Hematopoietic multipotent progenitor cell treated with erythropoietin and hydrocortisone succinate and interleukin-3 and kit ligand, for 8 days (in vitro differentiated cells): Measurements from ENCODE around the gene DGKZ.
A peak's percentile ranks its signal among the peaks of the same experiment; 100 is the strongest.

Experiments
- DNase-seq: peaks from one replicate; pipeline ENCODE4 v3.0.0-alpha.2; 2015

Gene DGKZ

GRCh38 chr11:46348566-46349401 is 1.5 kb downstream of the DGKZ start:
- no peak for DNase-seq

GRCh38 chr11:46350695-46351094 is 3.4 kb downstream of the DGKZ start:
- no peak for DNase-seq

GRCh38 chr11:46351148-46351547 is 3.9 kb downstream of the DGKZ start:
- DNase-seq = no peak

- DNase-seq = no peak
Observed at GRCh38 chr11:46351606-46352005, 4.3 kb downstream of the DGKZ start.

DNA sequence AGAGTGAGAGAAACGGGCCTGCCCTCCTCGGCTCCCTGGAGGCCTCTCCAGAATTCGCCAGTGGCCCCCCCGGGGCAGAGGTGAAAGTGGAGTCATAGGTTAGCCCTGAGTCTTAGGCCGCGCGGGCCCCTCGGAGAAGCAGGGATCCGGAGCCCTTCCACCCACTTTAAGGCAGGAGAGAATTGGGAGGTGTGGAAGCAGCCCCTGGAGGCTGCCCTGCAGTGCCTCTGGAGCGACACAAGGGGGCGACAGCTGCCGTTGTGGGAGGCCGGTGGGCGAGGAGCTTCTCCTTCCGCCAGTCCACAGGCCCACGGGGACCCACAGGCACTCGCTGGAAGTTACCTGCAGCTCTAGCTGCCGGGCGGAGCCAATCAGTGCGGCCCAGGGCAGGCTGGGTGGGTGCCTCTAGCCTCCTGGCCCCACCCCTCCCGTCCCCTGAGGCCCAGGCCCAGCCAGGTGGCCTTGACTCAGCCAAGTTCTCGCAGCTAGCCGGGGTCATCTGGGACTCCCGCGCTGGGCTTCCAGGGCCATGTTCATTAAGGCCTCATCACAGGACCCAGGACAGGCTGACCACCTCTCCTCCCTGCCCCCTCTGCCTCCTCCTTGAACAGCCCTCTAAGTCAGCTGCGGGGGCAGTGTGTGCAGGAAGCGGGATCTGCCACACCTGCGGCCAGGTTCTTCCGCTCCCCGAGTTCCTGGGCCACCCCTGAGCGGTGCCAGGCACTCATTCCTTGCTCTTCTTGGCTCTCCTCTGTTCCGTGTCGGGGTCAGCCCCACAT is 5.0 kb downstream of the DGKZ start:
- DNase-seq = peak; percentile 53

DNA sequence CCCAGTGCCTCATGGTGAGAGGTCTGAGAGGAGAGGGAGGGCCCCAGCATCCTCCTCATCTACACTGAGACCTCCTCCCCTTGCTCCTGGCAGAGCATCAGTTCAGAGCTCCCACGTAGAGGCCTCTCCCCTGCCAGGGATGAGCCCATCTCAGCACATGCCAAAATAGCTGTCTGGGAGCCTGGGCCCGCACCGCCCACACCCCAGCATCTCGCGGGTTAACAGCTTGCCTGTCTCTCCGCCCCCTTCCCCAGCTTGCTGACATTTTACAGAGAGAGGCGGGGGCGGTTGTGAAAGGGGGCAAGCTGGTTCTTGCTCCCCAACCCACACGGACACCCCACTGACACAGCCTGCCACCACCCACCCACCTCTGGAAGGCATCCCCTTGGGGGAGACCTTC is 6.4 kb downstream of the DGKZ start:
- DNase-seq = no peak

GRCh38 chr11:46356924-46357482 is 9.7 kb downstream of the DGKZ start:
- no peak for DNase-seq

GRCh38 chr11:46357483-46357936 is 10.2 kb downstream of the DGKZ start:
- no peak for DNase-seq

GRCh38 chr11:46359953-46360352 is 12.7 kb downstream of the DGKZ start:
- DNase-seq = no peak

DNA sequence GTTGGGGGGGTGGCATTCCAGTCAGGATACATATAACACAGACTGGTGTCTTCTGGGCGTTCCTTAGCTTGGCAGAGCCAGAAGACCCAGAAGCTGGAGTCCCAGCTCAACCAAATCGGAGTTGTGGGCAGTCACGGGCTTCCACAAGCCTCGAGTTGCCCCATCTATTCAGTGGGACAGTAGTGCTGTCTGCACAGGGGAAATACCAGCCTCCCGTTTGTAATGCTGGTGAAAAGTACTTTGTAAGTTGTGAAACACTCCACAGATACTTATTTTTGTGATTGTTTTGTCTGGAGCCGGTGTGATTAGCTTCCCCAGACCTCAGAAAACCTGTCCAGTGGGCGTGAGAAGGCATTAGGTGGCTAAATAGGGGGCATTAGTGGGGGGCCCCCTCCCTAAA is 13.6 kb downstream of the DGKZ start:
- DNase-seq = peak; percentile 30

GRCh38 chr11:46361283-46362155 is 14.3 kb downstream of the DGKZ start:
- DNase-seq = peak; percentile 72

- DNase-seq = no peak
Observed at GRCh38 chr11:46362156-46363030, 15.1 kb downstream of the DGKZ start.

GRCh38 chr11:46363031-46363407 is 15.8 kb downstream of the DGKZ start:
- no peak for DNase-seq

DNA sequence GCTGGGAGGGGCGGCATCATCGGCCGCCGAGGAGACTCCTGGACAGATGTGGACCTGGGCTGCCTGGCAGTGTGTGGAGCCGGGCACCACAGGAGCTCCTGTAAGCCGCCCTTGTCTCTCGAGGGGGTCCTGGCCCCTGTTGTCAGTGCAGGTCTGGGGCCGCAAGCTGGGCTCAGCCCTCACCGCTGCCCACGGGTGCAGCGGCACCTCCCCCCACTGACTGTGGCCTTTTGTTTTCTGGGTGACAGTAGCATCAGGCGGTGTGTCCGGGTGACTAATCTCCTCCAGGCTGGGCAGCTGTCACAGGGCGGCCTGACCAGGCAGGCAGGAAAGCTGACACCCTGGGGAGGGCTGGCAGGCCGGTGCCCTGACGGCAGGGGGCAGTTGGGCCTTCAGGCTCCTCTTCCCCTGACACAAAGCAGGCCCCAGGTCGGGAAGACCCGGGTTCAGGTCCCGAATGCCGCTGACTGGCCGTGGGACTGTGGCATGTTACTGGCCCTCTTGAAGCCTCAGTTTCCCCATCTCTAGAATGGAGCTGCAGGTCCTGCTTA is 16.3 kb downstream of the DGKZ start:
- DNase-seq = no peak

DNA sequence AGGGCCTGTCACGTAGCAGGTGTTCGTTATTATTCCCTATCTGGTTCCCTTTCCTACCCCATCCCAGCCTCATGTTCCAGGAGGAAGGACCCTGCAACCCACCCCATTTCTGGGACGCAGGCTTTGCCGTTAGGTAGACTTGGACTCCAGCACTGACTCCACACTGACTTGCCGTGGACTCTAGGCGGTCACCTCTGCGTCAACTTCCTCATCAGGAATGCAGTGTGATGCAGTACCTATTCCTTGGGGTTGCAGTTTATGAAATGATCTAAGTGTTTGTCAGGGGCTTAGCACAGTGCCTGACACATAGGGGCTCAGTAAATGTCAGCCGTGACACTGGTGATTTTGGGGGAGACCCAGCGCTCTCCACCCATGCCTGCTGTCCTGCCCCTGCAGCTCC is 16.8 kb downstream of the DGKZ start:
- no peak for DNase-seq

DNA sequence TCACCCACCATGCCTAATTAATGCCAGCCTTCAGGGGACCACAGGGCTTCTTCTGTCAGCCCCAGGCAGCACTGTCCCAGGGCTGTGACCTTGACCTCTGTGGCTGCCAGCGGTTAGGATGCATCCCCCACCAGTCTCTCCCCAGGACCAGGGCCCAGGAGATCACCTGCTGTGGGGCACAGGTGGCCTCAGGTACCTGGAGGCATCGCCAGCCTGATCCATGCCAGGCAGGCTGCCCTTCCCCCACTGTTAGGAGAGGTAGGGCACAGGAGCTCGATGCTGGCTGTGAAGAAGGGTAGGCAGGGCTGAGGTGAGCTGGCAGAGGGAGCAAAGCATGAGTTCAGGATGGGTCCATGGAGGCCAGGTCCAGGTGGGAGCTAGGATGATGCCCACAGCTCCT is 17.5 kb downstream of the DGKZ start:
- no peak for DNase-seq

GRCh38 chr11:46366260-46366659 is 19.0 kb downstream of the DGKZ start:
- no peak for DNase-seq

DNA sequence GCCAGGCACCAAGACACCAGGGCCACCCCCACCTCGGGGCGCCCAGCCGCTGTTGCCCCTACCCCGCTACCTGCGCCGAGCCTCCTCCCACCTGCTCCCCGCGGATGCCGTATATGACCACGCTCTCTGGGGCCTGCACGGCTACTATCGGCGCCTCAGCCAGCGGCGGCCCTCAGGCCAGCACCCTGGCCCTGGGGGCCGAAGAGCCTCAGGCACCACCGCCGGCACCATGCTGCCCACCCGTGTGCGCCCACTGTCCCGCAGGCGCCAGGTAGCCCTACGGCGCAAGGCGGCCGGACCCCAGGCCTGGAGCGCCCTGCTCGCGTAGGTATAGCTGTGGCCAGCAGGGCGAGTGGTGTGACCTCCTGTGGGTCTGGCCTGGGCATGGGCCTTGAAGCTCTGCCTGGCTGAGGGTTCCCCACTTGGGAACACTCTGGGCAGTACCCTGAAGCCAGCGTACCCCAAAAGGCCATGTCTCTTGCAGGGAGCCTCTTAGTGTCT is 19.4 kb downstream of the DGKZ start:
- DNase-seq = no peak

GRCh38 chr11:46367244-46367915 is 20.1 kb downstream of the DGKZ start:
- peak; percentile 62 for DNase-seq

DNA sequence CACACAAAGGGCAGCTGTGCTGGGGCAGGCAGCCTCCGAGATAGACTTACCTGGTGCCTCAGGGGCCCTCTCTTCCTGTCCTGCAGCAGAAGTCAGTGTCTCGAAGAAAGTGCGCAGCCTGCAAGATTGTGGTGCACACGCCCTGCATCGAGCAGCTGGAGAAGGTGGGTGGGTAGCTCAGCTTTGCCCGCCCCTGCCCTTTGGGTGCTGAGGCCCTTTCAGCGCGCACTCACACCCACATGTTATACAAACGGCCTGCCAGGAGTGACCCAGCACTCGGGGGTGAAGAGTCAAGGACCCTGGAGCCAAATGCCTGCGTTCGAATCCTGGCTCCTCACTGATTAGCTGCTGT is 20.6 kb downstream of the DGKZ start:
- DNase-seq = no peak
